HT-29 (cell line): Measurements from ENCODE around the gene GSTP1. TPM values are rescaled to one million over a fixed set of nuclear protein-coding genes. Genes with fewer than 3 reads are reported as not detected.
"Not testable (repeated sequence)": the region's sequence is repeated elsewhere in the genome, so short reads cannot be mapped to it uniquely, and the experiment has no call there.

Experiments
- DNase-seq: peaks from one replicate; pipeline ENCODE4 v3.0.0-alpha.2; 2015; ENCODE audit warnings: low spot score
- total RNA-seq: library from RNA; depleted of rRNA; stranded (reverse); fragments of >200 nt; shearing (Covaris generic); gene quantifications from 2 replicates; pipeline ENCODE4 v1.2.3, GENCODE V29; 2014

The GSTP1 gene
- total RNA-seq, 1 experiment from 2014 or later: 3,158 TPM

- not testable (repeated sequence) for DNase-seq
These were observed 13.8 kb downstream of the GSTP1 start for GRCh38 chr11:67597458-67597857.

GRCh38 chr11:67597963-67598362, 14.4 kb downstream of the GSTP1 start:
- not testable (repeated sequence) for DNase-seq

DNA sequence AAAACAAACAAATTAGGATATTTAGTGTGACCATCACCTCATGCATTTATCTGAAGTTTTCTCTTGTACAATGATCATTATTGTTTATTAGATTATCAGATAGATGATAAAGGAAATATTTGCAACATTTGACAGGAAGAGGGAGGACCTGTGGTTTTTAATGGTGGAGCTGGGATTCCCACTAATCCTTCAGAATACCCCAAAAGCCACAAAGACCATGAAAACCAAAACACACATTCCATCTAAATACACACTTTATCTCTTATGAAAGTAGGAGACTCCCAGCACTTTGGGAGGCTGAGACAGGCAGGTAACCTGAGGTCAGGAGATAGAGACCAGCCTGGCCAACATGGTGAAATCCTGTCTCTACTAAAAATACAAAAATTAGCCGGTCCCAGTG, 15.5 kb downstream of the GSTP1 start:
- no peak for DNase-seq

- DNase-seq: no peak
These were observed 16.9 kb downstream of the GSTP1 start for GRCh38 chr11:67600324-67601029.

GRCh38 chr11:67601098-67601497, 17.5 kb downstream of the GSTP1 start:
- DNase-seq: no peak

- not testable (repeated sequence) for DNase-seq
These were observed 20.5 kb downstream of the GSTP1 start for GRCh38 chr11:67604119-67604518.

- no peak for DNase-seq
These were observed 21.2 kb downstream of the GSTP1 start for GRCh38 chr11:67604815-67605214.

- DNase-seq: peak; percentile 39
These were observed 21.8 kb downstream of the GSTP1 start for GRCh38 chr11:67605231-67606011.

GRCh38 chr11:67606093-67606491, 22.5 kb downstream of the GSTP1 start:
- DNase-seq: no peak

GRCh38 chr11:67606492-67607295, 23.1 kb downstream of the GSTP1 start, which contains the start of gene NDUFV1:
Gene NDUFV1 (plus strand): TSS chr11:67606936. CDS start chr11:67607005, 69 bp downstream.
- DNase-seq: peak; percentile 98

DNA sequence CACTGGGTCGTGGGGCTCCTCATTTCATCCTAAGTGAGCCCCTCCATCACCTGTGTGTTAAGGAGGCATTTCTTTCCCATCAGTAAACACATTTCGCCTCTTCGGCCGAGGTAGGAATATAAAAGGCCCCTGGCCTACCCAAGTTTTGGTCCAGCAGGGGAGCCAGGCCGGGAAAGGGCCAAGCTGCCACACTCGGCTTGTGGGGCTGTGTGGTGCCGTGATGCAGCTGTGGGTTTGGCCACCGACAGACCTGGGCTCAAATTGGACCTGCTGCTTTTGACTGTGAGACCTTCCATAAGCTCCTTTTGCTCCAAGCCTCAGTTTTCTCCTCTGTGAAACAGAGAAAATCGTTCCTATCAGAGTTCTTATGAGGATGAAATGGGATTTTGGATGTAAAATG, 23.9 kb downstream of the GSTP1 start:
- no peak for DNase-seq

- DNase-seq: no peak
These were observed 24.9 kb downstream of the GSTP1 start for GRCh38 chr11:67608486-67608885.

GRCh38 chr11:67609316-67609715, 25.7 kb downstream of the GSTP1 start:
- no peak for DNase-seq

DNA sequence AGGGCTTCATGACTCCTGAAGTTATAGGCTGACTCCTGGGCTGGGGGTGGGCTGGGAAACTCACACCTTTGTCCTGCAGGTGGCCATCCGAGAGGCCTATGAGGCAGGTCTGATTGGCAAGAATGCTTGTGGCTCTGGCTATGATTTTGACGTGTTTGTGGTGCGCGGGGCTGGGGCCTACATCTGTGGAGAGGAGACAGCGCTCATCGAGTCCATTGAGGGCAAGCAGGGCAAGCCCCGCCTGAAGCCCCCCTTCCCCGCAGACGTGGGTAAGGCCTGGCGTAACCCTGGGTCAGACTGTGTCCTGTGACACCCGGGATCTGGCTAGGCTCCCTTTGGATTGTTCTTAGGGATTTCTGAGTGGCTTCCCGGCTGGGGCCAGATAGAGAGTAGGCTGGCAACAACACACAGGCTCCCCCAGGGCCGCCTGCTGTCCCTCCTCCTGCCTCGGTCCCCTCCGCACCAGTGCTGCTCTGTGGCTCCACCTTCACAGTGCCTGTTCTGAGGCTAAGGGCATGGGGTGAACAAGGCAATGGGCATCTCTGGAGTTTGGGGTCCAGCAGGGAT, 26.8 kb downstream of the GSTP1 start:
- no peak for DNase-seq

DNA sequence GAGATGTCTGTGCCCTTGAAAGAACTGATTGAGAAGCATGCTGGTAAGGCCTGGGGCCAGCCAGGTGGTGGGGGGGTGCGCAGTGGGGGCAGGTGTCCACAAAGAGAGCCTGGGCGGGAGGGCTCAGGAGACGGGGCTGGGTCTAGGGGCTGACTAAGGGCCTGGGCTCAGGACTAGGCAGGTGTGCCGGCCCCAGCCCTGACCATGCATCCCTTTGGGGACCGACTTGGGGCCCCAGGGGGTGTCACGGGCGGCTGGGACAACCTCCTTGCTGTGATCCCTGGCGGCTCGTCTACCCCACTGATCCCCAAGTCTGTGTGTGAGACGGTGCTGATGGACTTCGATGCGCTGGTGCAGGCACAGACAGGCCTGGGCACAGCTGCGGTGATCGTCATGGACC, 27.6 kb downstream of the GSTP1 start:
- no peak for DNase-seq

DNA sequence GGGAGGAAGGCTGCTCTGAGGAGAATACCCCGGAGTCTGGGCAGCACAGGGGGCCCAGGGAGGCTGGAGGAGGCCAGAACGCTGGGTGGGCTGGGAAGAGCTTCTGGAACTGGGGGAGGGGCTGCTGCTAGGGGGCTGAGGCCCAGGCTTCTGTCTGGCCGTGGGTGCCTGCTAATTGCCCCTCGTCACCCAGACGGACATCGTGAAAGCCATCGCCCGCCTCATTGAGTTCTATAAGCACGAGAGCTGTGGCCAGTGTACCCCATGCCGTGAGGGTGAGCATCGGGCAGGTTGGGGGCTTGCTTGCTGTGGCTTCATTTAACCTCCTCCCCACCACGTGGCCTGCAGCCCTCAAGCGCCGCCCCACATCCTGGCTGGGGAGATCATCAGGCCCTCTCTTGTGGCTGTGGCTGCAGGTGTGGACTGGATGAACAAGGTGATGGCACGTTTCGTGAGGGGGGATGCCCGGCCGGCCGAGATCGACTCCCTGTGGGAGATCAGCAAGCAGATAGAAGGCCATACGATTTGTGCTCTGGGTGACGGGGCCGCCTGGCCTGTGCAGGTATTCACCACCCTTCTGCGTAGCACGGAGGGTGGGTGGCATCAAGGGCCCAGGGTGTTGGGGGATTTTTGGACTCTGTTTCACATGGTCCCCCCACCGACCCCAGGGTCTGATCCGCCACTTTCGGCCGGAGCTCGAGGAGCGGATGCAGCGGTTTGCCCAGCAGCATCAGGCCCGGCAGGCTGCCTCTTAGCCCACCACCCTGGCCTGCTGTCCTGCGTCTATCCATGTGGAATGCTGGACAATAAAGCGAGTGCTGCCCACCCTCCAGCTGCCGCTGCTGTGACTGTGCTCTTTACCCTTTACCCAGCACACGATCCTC, 28.3 kb downstream of the GSTP1 start:
- DNase-seq: no peak

DNA sequence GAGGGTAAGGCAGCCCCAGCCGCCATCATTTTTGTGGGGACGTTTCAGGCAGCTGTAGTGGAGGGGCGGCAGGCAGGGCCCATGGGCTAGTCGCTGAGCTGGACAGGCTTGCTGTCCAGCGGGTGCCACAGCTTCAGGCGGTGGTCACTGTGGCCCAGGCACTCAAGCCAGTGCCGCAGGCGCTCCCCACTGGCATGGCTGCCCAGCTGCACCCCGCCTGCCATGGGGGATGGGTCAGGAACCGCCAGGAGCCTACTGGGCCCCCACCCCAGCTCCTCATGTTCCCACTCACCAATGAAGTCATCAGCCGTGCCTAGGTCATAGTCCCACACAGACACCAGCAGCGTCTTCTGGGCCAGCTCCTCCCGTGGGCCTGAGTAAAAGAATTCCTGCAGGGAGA, 29.1 kb downstream of the GSTP1 start:
- no peak for DNase-seq

- no peak for DNase-seq
These were observed 29.8 kb downstream of the GSTP1 start for GRCh38 chr11:67613313-67613959.

GRCh38 chr11:67613960-67614715, 30.5 kb downstream of the GSTP1 start:
- DNase-seq: peak; percentile 77
